Central memory CD4-positive, alpha-beta T cell (primary cell): ENCODE measurements around the gene LRRC61.

Experiments
- DNase-seq: peaks from one replicate; pipeline ENCODE4 v3.0.0; 2022

Gene LRRC61

DNA sequence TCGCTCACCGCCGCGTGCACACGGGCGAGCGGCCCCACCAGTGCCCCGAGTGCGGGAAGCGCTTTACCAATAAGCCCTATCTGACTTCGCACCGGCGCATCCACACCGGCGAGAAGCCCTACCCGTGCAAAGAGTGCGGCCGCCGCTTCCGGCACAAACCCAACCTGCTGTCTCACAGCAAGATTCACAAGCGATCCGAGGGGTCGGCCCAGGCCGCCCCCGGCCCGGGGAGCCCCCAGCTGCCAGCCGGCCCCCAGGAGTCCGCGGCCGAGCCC, 48.8 kb downstream of the LRRC61 start:
- no peak for DNase-seq

DNA sequence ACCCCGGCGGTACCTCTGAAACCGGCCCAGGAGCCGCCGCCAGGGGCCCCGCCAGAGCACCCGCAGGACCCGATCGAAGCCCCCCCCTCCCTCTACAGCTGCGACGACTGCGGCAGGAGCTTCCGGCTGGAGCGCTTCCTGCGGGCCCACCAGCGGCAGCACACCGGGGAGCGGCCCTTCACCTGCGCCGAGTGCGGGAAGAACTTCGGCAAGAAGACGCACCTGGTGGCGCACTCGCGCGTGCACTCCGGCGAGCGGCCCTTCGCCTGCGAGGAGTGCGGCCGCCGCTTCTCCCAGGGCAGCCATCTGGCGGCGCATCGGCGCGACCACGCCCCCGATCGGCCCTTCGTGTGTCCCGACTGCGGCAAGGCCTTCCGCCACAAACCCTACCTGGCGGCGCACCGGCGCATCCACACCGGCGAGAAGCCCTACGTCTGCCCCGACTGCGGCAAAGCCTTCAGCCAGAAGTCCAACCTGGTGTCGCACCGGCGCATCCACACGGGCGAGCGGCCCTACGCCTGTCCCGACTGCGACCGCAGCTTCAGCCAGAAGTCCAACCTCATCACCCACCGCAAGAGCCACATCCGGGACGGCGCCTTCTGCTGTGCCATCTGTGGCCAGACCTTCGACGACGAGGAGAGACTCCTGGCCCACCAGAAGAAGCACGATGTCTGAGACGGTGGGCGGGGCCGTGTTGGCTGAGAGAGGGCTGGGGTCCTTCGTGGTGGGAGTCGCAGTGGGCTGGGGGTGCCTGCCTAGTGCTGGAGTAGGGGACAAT, 49.3 kb downstream of the LRRC61 start:
- no peak for DNase-seq

DNA sequence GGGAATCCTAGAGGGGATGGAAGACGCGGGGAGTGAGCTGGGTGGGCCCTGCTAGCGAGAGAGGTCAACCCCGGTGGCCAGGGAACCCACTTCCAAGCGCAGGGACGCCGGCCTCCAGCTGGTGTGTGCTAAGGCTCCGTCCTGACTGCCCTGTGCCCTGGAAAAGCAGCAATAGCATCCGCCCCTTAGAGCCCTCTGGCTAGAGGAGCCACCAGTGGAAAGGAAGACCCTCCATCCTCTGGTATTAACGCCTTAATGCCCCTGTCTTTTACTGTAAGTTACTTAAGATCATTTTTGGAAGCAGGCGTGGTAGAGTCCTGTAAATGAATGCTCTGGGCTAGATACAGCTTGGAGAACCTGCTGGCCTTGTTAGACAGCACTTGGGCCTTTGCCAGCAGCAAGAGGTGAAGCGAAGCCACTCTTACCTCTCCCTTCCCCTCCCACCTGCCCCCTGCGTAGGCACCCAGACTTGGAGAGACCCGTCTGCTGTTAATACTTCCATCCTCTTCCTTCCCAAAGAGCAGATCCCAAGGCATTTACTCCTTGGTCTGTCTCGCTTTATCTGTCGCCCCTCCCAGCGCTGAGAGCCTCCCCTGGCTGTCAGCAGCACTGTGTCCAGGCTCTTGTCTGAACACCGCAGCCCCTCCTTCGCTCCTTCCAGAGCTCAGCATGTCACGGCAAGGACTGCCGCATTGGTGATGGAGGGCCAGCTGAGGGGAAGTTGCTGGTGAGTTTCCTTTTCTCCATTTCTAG, 50.1 kb downstream of the LRRC61 start:
- DNase-seq: no peak

DNA sequence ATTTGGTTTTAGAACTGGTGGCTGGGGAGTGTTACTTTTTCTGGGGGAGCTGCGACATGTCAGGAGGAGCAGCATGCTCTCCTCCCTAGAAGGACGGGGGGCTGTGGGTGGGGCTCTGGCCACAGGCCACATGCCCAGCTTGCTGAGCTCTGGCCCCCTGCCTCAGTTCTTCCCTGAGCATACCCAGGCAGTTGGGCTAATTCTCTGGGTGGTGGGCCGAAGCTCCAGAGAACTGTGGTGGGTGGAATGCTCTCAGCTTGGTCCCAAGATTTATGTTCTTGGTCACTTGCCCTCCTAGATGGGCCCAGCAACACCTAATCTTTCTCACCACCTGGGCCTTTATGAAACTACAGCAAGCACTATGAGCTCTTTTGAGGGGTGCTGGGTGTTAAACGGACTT, 50.9 kb downstream of the LRRC61 start:
- no peak for DNase-seq

DNA sequence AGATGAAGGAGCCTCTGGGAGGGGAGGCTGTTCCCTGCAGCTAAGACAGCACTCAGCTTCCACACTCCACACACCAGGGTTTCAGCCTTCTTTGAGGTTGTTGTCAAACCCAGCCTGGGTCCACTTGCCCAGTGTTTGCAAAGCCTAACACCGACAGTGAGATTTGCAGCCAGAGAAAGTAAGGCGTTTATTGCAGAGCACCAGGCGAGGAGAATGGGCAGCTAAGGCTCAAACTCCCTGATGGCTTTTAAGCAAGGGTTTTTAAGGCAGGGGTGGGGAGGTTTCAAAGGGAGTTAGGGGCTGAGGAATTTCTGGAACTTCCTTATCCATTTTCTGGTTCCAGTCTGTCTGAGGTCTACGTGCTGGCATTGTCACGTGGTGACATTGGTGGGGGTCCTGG, 51.3 kb downstream of the LRRC61 start:
- DNase-seq: no peak

DNA sequence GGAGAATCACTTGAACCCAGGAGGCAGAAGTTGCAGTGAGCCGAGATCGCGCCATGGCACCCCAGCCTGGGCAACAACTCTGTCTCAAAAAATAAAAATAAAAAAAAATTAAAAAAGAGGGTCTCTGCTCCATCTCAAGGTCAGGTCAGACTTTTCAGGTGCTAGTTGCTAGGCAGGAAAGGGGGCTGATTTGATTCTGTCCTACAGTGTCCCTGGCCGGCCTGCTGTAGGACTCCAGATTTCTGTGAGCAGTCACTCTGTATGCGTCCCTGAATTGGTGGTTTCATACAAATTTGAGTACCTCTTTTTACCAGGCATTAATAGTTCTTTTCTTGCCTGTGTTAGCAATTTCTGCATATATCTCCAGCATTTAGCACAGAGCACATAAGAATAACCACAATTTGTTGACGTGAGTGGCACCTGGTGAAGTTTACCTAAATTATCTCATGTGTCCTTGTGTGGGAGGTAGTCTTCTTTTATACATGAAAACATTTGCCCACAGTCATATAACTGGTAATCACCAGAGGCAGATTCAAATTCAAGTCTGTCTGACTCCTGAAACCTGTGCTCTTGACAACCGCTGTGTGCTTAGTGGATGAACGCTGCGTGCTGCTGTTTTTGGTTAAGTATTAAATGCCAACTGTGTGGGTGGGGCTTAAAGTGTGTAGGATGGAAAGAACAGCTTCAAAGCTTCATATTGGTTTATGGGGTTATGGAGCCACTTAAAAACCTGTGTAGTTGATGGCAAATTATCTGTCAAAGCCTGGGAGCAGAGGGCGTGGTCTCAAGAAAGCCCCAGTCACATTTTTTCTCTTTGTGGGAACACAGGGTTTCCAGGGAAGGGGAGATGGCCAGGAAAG, 52.7 kb downstream of the LRRC61 start:
- DNase-seq: peak; percentile 41

DNA sequence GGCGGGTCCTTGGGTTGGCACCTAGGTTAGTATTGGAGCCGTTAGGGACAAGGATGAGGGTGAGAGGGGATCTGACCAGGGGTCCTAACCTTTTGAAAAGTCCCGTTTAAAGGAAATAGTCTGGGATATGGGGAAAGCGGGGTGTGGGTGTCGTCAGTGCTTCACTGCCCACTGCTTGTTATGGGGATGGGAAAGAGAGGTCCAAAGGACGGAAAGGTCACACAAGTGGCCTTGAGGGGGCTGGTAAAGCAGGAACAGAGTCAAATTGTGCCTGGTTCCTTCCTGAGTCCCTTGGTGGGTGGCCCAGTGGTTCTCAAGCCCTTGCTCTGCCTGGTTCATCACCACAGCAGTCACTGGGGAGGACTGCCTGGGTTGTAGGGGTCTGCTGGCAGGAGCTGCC, 53.4 kb downstream of the LRRC61 start:
- DNase-seq: no peak

DNA sequence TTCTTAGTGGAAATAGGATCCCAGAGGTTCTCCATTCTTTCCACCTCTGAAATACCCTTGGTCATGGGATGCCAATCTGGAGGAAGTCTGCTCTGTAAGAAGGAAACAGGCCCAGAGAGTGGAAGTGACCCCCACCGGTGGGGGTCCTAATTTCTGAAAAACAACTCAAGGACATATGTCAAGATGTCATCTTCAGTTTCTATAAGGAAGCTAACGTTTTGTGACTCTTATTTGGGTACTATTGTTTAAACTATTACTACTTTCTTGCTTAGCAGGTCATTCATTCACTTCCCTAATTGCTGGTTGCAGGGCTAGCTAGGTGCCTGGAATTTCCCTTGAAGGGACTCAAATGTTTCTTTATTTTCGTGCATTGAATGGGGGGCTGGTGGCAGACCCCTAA, 54.0 kb downstream of the LRRC61 start:
- no peak for DNase-seq

DNA sequence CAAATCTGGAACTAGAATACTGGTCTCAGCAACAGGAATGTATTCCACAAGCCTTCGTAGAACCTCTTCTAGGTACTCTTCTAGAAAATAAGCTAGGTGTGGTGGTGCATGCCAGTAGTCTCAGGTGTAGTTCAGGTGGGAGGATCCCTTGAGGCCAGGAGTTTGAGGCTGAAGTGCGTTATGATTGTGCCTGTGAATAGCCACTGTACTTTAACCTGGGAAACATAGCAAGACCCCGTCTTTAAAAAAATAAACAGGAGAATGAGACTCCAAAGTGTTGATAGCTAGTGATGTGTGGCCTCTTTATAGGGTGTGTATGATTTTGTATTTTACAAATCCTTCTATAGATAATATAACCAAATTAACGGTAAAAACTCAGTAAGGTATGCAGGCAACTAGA, 54.5 kb downstream of the LRRC61 start:
- no peak for DNase-seq

DNA sequence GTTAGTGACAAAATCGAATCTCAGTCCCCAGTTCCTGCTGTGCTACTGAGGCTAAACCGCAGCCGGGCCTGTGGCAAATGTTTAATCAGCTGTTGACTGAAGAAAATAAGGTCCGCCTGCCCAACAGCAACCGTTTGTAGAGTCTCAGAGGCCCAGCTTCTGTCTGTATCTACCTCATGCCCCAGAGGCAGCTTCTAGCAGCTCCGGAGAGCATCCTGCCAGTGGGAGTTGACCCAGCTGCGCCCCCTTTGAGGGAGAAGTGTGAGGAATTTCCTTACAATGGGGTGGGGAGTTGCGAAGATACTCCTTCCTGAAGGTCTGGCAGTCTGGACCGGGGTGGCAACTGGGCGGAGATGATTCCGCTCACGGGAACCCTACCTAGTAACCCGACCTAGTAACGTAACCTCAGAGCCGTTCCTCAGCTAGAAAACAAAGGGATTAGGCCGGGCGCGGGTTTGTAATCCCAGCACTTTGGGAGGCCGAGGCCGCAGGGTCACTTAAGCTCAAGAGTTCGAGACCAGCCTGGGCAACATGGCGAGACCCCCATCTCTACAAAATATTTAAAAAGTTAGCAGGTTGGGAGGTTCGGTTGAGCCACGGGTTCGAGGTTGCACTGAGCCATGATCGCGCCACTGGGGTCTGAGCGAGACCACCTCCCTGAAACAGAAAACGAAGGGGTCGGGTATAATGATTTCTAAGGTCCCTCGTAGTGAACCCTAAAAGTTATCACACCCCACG, 55.1 kb downstream of the LRRC61 start:
- peak; percentile 37 for DNase-seq

DNA sequence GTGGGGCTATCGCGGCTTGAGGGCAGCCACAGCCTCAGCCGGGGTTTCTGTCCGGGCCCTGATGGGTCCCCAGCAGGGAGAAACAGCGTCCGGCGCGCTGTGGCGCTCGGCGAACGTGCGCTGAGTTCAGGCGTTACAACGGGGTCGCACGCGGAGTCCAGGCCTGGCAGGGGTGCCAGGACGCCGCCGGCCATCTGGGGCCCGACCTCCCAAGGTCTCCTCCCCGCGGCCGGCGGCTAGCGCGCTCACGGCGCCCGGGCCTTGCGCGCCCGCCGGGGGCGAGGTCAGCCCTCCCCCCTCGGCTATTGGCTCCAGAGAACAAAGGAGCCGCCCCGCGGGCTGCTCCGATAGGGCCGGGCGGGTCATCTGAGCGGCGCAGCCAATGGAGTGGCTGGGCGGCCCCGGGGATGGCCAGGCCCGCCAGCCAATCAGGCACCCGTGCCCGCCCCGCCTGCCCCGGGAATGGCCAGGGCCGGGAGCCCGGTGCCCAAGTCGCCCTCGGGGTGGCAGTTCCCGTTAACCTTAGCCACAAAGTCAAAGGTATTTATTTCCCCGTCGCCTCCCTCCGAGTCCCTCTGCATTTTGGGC, 55.8 kb downstream of the LRRC61 start, which contains the start of gene ZNF775:
ZNF775 (plus strand) TSS at position 478 of the 588 bp plus-strand sequence. CDS start 9,141 bp downstream, outside the sequence.
- peak; percentile 91 for DNase-seq

DNA sequence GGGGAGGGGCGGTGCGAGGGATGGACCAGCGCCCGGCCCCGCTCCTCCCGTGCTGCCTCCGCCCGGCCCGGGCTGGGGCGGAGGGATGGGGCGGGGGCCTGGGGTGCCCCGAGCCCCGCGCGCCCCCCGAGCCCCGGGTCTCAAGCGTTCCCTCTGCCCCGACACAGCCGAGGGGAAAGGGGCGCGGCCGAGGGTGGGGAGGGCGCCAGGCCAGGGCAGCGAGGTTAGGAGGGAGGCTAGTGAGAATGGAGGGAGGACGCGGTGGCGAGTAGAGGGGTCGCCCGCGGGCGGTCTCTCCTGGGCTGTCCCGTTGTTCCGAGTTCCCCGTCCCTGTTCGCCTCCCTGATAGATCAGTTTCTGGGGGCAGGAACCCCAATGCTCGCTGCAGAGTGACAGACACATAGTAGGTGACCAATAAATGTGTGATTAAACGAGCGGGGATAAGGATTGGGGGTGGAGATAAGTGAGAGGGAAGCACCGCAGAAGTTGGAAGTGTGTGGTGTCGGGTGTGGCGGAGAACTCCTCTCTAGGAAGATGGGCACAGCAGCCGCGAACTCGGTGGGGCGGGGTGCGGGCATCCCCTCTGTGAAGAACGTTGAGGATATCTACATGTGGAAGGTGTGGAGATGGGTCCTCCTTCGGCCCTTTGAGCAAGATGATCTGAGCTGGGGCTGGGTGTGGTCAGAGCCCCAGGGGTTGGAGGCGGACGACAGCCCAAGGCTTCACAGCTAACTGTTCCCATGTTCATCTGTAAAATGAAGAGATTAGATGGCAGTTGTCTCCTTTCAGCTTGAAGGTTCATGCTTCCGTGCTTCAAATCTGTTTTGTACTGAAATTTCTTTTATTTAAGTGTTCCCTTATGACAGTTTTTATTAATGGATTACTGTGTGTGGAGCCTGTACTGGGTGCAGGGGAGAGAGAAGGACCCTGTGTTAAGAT, 56.6 kb downstream of the LRRC61 start:
- DNase-seq: no peak

DNA sequence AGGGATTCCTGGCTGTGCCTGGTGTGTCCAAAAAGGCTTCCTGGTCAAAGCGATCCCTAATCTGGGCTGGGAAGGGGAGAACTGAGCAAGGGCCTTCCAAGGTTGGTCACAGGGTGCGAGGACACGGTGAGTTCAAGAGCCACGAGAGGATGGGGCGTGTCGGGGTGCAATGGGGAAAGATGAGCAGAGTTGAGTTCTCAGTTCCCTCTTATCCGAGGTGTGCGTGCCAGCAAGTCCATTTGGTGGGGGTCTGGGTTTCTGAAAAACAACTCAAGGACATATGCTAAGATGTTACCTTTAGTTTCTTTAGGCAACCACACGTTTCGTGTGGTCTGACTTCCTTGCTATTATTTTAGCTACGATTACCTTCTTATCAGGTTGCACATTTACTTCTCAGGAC, 57.3 kb downstream of the LRRC61 start:
- DNase-seq: no peak

DNA sequence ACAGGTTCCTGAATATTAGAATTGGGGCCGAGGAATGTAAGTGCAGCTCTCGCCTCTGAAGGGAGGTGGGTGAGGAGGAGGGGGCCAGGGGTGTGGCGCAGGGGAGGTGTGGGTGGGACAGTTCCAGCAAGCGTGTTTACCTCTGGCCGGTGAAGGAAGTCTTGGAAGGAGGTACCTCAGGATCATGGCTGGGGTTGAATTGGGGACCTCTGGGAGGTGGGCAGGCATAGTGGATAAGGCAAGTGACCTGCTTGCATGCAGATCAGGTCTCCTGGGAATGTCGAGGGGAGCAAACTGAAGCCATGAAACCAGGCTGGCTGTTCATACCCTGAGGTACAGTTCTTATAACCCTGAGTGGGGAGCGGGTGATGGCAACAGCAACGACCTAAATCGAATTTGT, 57.9 kb downstream of the LRRC61 start:
- DNase-seq: no peak

DNA sequence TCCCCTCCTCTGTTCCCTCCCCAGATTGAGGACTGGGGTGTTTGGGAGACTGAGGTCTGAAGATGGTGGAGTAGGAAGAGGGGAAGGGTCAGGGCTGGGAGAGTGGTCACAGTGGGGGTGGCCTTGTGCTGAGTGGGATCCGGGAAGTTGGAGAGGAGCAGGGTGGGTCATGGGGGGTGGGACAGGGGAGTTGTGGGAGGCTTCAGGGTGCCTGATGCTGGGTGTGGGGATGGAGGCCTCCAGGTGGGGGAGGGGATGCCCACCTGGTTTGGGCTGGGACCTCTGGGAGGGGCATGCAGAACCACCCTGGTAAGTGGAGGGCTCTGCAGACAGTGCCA, 58.6 kb downstream of the LRRC61 start:
- no peak for DNase-seq

DNA sequence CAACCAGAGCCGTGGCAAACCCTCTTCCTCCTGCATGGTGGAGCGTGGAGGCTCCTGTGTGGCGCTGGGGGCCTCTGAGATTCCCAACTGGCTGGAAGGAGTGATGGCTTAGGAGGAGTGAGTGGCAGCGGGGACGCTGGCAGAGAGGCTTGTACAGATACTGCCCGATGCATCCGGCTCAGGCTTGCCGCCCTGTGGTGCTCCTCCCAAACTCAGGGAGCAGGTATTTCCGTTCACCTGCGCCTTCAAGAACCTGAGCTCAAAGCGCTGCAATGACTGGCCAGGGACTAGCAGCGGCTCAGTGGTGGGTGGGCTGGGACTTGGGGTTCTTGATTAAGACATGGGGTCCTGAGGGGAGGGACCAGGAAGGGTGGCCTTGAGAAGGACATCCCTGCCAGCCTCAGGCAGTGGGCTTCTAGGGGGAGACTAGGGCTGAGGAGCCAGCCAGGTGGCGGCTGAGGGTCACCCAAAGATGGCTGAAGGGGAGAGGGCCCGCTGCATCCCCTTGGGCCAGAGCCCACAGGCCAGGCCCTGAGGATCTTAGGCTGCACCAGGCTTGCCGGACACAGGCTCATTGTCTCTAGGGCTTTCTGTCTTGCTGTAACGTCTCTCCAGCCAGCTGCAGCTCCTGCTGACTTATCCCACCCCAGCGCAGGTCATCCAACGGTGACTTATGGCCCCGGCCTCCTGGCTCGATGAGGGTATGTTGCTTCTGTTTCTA, 59.1 kb downstream of the LRRC61 start:
- no peak for DNase-seq

DNA sequence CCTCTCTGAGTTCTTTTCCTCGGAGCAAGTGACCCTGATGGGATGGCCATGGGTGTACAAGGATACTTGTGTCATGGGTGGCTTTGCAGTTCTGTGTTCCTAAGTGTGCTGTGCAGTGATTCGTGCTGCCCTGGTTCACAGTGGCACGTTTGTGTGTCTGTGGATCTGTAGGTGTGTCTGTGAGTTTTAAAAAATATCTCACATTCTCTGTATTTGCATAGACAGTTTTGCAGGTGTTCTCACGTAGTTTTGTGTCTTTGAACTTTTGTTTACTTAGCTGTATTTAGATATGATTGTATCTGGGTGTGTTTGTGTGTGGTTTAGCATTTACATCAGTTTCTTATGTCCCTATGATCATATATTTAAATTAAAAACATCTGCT, 59.7 kb downstream of the LRRC61 start:
- no peak for DNase-seq

DNA sequence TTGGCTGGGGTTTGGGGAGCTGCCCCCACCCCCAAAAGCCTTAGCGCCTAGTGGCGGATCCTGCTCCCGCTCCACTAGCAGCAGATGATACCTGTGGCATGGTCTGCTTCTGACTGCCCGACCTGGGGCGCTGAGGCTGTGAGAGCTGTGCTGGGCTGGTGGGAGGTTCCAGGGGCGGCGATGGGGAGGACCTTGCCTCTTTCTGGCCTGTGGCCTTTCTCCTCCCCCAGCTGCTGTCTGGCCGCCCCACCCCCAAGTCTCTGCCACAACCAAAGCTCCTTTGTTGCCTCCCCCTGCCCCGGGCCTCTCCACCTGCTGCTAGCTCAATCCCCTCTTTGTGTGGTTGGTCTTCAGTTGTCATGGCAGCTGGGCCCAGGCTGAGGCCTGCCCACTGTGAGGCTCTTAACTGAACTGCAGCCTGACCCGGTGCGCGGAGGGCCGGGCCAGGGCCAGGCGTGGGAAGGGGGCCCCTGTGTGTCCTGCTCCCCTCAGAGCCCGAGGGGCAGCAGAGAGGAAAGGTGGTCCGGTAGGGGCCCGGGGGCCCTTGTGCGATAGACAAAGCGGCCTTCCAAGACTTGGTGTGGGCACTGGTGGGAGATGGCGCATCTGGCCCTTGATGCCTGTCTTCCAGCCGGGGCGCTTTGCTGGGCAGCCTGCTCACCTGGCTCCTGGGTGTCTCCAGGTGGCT, 60.7 kb downstream of the LRRC61 start:
- no peak for DNase-seq

DNA sequence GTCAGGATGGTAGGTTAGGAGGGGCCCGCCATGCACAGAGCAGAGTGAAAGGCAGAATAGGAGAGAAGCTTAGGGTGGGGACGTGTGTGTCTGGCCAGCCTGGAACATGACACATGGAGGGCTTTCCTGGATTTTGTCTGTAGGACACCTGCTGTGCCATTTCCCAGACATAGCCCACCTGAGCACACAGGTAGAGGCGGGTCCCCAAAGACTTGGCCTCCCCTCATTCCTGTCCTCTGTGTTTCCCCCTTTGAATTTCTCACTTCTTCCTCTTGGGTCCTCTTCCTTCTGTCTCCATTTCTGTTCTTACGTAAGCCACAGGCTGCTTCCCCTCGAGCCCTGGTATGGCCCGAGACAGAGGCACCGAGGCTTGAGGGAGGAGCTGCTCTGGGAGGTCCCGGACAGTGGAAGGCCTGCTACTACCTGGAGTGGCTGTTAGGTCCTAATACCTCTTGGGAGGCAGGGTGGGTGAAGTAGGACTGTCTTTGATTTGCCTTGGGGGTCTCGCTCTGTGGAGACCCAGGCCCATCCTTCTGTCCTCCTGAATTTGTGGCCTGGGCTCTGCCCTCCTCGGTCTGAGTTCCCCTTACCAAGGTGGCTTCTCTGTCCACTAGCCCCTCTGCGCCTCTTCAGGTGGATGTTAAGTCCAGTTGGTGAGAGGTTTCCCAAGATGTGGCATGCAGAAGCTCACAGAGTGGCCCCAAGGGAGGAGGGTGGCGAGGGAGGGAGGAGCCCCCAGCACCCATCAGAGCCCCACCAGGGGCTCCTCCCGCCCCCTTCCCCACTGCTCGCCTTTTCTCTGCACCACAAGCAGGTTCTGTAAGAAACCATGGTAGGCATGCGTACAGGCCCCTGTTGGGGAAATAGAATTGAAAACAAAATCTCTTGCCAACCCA, 61.5 kb downstream of the LRRC61 start:
- DNase-seq: no peak
